Fibroblast of skin of right quadriceps (primary cell): ENCODE measurements around the gene SYNE1.
"Not testable (repeated sequence)": the region's sequence is repeated elsewhere in the genome, so short reads cannot be mapped to it uniquely, and the experiment has no call there.

ENCODE experiments used
- DNase-seq: peaks from one replicate; pipeline ENCODE4 v3.0.0-alpha.2; 2013

SYNE1 gene

GRCh38 chr6:152087096-152087495, 550.1 kb downstream of the SYNE1 start:
- DNase-seq, result peak; percentile 46

- no peak for DNase-seq
These were observed 550.8 kb downstream of the SYNE1 start for GRCh38 chr6:152086223-152086873.

GRCh38 chr6:152085451-152085921, 551.7 kb downstream of the SYNE1 start:
- no peak for DNase-seq

GRCh38 chr6:152078804-152079203, 558.4 kb downstream of the SYNE1 start:
- DNase-seq, result no peak

GRCh38 chr6:152078001-152078400, 559.2 kb downstream of the SYNE1 start:
- no peak for DNase-seq

- DNase-seq, result not testable (repeated sequence)
These were observed 560.9 kb downstream of the SYNE1 start for GRCh38 chr6:152076242-152076641.

- DNase-seq, result no peak
These were observed 565.3 kb downstream of the SYNE1 start for GRCh38 chr6:152071843-152072242.
